Brain microvascular endothelial cell (primary cell): ENCODE data around the gene TNFSF18.

Experiments
- DNase-seq: peaks from one replicate; pipeline ENCODE4 v3.0.0-alpha.2; 2020
- H3K27ac ChIP-seq: fragments of 250-450 bp; sonication (Bioruptor Pico); 2 replicates; pipeline ENCODE4 v1.5.1; 2020; ENCODE audit warnings: mild to moderate bottlenecking, moderate library complexity
- H3K27me3 ChIP-seq: fragments of 250-450 bp; sonication (Bioruptor Pico); replicated peaks from 2 replicates; pipeline ENCODE4 v1.5.1; 2020; ENCODE audit warnings: mild to moderate bottlenecking
- H3K36me3 ChIP-seq: fragments of 250-450 bp; sonication (Bioruptor Pico); replicated peaks from 2 replicates; pipeline ENCODE4 v1.5.1; 2020; ENCODE audit warnings: mild to moderate bottlenecking
- H3K4me3 ChIP-seq: 2 replicates; pipeline ENCODE4 v1.5.1; 2011; ENCODE audit warnings: low read depth, mild to moderate bottlenecking, control low read depth, low read length, moderate library complexity
- CTCF ChIP-seq: IDR thresholded peaks from 2 replicates; pipeline ENCODE4 v1.5.1; 2011; ENCODE audit warnings: low read depth, mild to moderate bottlenecking, moderate library complexity, low read length, control low read depth, inconsistent platforms; ENCODE audit errors: missing control alignments
- in situ Hi-C: cut with HindIII; loops from 2 replicates; pipeline ENCODE4 v1.10.0; 2017; ENCODE audit warnings: low sequenced_read_pairs, low pct_ligation_motif_present

The TNFSF18 gene

GRCh38 chr1:172999349-172999748, 51.4 kb downstream of the TNFSF18 start:
- DNase-seq, result no peak
- Histone ChIP-seq H3K36me3 (no peaks in the 10 kb centered on the region), H3K27ac (no peak overlapping the region), H3K4me3 (no peak overlapping the region), H3K27me3 (no peaks in the 10 kb centered on the region)
- TF ChIP-seq CTCF, result no peak
- in situ Hi-C loops, result no loop called here

- Histone ChIP-seq H3K27me3 (no peaks in the 10 kb centered on the region), H3K36me3 (no peaks in the 10 kb centered on the region), H3K27ac (peak overlapping the region; percentile 62), H3K4me3 (no peak overlapping the region)
- DNase-seq, result no peak
- in situ Hi-C loops, result no loop called here
- no peak for TF ChIP-seq CTCF
These were observed 52.8 kb downstream of the TNFSF18 start for GRCh38 chr1:172997941-172998361.

GRCh38 chr1:172993640-172994039, 57.1 kb downstream of the TNFSF18 start:
- Histone ChIP-seq H3K36me3 (no peaks in the 10 kb centered on the region), H3K4me3 (no peak overlapping the region), H3K27ac (peak overlapping the region; percentile 29), H3K27me3 (no peaks in the 10 kb centered on the region)
- in situ Hi-C loops, result no loop called here
- TF ChIP-seq CTCF, result no peak
- no peak for DNase-seq

- no peak for DNase-seq
- peak overlapping the region; percentile 73 for H3K27ac ChIP-seq
These were observed 58.9 kb downstream of the TNFSF18 start for GRCh38 chr1:172991674-172992400.

GRCh38 chr1:172990598-172991215, 60.0 kb downstream of the TNFSF18 start:
- DNase-seq, result no peak
- in situ Hi-C loops, result no loop called here
- Histone ChIP-seq H3K4me3 (no peak overlapping the region), H3K27me3 (no peaks in the 10 kb centered on the region), H3K36me3 (no peaks in the 10 kb centered on the region), H3K27ac (peak overlapping the region; percentile 73)
- no peak for TF ChIP-seq CTCF

More at GRCh38 chr1:172991674-172992400, 58.9 kb downstream of the TNFSF18 start:
- TF ChIP-seq CTCF, result no peak
- in situ Hi-C loops, result no loop called here
- H3K36me3 ChIP-seq, result no peaks in the 10 kb centered on the region
- no peaks in the 10 kb centered on the region for H3K27me3 ChIP-seq
- no peak overlapping the region for H3K4me3 ChIP-seq
